ENCODE measurements around the gene TBC1D22A.

TBC1D22A gene

DNA sequence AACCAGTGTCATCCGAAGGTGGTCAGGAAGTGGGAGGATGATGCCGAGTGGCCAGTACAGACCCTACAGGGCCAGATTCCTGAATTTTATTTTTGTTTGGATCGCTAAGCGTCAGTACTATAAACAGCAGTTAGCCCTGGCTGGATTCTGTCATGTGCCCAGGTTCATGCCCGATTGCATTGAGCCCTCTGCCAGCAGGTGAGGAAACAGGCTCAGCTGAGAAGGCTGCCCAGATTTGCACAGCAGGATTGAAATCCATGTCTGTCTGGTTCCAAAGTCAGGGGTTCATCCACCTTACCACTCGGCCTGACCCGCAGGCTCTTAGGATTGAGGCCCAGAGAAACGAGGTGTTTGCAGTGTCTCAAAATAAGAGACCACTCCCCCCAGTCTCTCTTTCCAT lies 9.1 kb upstream of the TBC1D22A start:
- no peak for DNase-seq

DNA sequence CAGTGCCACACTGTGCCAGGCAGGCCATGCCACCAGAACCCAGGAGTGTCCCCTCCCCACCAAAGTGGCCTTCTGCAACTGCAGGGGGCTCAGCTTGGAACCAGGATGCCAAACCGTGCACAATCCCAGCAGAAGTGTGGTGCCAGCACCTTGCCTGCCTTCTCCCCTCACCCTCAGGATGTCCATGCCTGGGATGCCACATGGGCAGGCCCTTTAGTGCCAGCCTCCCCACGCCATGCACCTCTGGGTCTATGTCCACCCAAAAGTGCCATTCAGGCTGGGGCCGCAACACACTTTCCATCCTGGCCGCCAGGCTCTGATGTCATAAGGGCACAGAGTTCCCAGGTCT lies 8.7 kb upstream of the TBC1D22A start:
- no peak for DNase-seq

DNA sequence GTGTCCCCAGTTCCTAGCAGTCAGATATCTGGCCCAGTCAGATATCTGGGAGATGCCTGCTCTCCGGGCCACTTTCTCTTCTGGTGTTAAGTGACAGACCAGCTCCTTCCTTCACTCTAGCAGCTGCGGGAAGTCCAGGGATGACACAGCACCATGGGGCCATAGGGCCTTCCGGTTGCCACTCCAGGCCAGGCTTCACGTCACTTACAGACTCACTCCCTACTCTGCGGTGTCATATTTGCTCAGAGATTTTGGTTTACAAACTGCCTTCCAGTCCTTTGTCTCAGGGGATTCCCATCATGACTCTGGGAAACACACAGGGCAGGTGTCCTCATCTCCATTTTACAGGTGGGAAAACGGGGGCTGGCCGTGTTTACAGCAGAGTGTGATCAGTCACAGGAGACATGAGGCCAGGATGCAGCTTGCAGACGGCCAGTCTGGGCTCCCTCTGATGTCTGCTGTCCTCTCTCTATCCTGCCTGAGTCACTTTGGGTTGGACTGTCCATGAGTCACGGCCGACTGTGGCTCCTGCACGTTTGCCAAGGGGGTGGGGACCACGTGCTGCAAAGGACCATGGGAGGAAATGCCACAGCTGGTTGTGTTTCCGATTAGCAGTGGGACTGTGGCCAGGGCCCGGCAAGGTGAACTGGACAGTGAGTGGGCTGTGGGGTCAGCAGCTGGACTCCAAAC lies 8.2 kb upstream of the TBC1D22A start:
- peak; percentile 89 for DNase-seq

DNA sequence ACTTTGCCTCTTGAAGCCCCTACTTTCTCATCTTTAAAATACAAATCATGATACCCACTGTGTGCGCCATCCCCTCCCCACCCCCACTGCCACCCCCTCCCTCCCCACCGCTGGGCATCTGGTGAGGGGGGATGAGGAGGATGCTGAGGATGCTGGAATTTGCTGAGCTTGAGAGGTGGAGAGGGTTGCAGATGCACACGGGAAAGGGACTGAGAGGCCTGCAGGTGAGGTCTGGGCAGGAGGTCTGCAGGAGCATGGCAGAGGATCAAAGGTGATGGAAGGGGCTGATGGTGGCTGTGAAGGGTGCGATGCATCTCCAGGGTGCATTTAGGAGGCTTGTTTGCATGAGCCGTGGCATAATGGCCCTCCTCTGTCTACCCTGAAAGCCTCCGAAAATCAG lies 7.6 kb upstream of the TBC1D22A start:
- DNase-seq = no peak

DNA sequence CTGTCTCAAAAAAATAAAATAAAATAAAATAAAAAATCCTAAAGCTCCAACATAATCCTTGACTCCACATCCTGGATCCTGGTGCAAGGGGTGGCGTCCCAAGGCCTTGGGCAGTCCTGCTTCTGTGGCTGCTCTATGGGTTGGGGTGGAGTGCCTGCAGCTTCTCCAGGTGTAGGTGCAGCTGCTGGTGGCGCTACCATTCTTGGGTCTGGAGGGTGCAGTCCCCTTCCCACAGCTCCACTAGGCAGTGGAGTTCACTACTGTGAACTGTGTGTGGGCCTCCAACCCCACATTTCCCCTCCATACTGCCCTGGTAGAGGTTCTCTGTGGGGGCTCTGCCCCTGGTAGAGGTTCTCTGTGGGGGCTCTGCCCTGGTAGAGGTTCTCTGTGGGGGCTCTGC lies 6.9 kb upstream of the TBC1D22A start:
- DNase-seq = no peak

DNA sequence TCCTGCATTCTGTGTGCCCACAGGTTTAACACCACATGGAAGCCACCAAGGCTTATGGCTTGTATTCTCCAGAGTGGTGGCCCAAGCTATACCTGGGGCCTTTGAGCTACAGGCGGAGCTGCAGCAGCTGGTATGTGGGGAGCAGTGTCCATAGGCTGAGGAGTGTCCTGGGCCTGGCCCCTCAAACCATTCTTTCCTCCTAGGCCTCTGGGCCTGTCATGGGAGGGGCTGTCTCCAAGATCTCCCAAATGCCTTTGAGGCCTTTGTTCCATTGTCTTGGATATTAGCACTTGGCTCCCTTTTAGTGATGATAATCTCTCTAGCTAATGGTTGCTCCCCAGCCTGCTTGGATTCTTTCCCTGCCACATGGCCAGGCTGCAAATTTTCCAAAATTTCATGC lies 6.4 kb upstream of the TBC1D22A start:
- DNase-seq = no peak

DNA sequence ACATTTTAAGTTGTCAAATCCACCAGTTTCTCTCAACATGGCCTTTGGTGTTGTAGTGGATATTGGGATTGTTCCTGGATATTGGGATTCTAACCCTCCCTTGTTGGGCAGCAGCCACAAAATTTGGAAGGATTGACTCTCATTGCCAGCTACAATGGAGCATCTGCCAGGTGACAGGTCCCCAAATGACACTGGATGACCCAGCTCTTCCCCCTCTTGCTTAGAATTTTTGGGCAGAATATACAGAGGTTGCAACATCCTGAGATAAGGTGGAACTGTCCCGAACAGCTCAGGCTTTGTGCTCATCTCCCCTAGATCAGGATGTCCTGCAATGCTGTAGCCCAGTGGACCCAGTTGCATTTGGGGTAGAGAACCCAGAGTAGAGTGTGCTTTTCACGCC lies 5.3 kb upstream of the TBC1D22A start:
- no peak for DNase-seq

DNA sequence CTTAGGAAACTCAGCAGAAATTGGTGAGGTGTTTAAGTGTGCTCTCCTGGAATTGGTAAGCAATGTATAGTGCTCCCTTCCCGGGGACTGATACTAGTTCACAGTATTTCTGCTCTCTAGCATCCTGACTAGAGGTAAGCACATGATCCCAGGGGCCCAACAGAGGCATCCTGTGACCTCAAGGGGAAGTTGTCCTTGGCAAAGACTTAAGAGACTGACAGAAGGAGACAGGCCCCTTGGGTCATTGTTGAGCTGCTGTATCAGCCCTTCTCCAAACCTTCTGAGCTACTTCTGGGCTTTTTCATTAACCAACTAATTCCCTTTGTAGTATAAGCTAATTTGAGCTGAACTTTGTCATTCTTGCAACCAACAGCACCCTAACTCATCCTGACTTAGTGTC lies 4.3 kb upstream of the TBC1D22A start:
- no peak for DNase-seq

DNA sequence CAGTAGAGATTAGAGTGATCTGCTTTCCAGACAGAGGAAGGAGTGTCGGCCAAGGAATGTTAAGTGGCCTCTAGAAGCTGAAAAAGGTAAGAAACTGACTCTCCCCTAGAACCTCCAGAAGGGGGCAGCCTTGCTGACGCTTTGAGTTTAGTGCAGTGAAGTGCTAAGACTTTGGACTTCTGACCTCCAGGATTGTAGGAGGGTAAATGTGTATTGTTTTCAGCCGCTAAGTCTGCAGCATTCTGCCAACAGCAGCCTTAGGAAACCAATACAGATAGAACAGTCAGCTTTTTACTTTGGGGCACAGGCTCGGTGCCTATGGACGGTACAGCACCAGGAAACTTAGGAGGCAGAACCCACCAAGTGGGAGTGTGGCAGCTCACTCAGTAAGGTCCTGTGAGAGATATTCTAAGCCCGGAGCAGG lies 3.6 kb upstream of the TBC1D22A start:
- peak; percentile 82 for DNase-seq

DNA sequence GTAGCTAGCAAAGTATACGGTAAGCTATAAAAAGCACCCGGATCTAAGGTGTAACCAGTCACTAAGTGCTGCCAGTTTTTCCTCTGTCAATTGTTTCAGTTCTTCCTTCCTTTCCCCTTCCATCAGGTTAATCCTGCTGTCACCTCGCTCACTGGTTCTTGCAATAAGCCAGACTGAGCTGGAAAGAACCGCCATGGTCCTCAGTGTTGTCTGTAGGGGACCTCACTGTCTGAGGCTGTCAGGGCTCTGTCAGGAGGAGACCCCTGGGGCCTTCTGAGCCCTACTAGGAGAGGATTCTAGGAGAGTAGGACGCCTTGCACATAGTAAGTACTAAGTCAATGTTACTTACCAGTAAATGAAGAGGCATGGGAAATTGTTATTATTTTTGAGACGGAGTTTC lies 1.4 kb upstream of the TBC1D22A start:
- DNase-seq = no peak

DNA sequence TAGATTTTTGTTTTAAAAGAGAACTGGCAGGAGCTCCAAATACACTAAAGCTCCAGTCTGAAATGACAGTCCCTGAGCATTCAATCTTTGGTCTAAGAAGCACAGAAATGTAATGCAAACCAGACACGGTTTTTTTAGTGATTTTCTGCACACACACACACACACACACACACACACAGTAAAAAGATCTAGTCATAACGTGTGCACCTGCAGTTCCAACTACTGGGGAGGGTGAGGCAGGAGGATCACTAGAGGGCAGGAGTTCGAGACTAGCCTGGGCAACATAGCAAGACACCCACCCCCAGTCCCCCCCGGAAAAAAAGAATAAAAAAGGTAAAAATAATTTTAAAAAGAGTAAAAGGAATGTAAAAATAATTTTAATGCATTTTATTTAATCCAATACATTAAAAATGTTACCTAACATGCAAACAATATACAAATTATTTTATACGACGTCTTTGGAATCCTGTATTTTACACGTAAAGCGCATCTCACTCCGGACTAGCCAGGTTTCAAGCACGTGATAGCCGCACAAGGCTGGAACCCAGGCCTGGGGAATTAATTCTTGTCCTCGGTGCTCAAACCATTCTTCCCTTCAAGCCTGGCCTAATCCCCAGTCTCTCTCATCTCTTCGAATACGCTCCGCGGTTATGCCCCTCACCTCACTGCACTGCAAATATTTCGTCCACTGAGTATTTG lies 762 bp upstream of the TBC1D22A start:
- DNase-seq = no peak

DNA sequence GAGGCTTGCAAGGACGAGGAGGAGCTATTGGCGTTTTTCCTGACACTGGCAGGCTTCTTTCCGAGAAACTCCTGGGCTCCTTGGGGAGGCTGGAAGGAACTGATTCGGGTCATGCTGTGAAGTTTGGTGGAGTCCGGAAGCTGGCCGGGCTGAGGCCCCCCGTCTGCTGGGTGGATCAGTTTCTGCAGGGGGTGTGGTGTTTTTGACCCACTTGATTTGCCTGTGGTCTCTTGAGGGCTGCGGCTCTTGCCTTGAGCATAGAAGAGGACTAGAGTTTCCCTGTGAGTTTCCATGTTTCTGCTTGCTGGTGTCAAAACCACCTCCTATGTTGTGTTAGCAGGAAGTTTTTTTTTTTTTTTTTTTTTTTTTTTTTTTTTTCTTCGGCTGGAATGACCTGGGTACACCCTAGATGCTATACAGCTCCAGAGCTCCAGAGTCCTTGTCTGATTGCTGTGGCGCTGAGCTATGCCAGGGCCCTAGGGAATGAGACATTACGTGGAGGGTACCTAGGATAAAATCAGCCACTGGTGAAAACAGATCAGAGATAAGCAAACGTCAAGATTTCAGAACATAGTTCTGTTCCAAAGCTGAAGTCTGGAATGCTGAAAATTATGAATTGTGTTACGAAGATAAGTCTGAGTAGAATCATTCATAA lies 728 bp downstream of the TBC1D22A start:
- DNase-seq = peak; percentile 24

DNA sequence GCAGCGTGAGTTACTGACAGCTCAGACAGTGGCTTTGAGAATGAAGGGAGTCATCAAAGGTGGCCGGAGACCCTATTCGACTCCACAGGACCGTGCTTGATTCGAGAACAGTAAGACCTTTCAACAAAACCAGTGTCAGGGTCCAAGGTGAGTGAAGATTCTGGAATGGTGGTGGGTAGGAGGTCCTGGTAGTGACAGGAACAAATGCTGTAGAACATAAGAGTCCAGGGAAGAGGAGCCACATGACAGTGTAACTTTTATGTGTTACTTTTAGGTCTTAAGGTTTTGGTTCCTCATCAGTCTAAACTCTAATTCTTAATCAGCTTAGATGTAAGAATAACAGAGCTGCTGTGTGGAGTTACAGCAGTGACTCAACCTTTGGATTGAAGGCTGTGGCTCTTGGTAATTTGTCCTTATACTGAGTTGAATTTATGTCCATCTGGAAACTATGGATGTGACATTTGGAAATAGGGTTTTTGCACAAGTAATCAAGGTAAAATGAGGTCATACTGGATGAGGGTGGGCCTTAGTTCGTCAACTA lies 1.8 kb downstream of the TBC1D22A start:
- DNase-seq = no peak

DNA sequence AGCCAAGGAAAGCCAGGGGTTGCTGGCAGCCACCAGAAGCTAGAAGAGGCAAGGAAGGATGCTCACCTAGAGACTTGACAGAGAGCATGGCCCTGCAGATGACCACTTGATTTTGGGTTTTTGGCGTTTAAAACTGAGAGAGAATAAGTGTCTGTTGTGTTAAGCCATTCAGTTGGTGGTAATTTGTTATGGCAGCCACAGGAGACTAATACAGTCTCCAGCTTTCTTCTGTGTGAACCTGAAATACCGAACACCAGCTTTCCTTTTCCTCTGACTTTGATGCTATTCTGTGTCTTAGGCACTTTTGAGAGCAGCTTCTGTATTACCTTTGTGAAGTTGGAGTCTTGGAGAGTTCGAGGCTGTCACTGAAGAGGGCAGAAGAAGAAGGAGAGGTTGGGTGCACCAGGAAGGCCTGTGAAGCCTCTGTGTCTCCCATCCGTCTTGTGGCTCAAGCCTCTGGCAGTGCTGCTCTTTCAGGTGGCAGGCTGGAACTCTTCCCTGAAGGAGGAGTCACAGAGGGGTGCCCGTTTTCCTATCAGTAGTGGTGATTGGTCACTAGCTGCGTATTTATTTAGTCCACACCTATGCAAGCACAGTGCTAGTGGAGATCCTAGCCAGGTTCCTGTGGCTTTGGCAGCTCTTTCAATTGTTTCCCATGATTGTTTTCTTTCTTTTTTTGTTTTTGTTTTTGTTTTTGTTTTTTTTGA lies 2.5 kb downstream of the TBC1D22A start:
- DNase-seq = no peak

DNA sequence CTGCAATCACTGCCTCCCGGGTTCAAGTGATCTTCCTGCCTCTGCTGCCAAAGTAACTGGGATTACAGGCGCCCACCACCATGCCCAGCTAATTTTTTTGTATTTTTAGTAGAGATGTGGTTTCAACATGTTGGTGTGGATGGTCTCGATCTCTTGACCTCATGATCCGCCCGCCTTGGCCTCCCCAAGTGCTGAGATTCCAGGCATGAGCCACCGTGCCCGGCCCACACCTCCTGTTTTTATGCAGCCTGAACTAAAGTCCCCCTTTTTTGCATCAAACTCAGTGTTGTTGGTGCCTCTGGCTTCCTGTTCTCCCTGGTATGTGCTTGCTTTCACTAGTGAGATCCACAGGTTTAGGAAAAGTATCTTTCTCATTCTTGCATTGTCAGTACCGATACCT lies 4.2 kb downstream of the TBC1D22A start:
- no peak for DNase-seq

DNA sequence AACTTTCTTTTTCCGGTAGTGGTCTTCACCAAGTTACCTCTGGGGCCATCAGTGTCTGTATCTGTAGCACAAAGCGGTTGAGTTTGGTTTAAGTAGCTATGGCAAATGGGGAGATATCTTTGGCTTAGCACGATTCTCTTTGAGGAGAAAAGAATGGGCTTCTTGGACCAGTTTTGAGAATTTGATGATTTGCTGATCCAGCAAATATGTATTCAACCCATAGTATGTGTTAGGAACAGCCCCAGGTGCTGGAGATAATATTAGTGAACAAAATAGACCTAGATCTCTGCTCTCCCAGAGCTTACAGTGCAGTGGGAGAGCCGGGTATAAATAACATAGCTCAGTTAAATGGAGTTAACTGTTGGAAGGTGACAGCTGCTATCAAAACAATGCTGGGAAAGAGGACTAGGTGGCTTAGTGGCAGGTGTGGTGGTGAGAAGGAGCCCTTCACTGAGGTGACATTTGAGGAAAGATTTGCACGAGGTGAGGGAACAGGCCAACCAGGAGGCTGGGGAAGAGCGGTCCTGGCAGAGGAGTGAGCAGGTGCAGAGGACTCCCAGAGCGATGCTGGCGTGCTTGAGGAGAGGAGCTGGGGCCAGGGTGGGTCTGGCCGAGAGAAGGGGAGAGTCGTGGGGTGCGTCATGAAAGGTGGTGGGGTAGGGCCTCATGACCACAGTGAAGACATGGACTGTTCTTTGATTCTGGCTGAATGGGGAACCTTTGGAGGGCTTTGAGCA lies 5.0 kb downstream of the TBC1D22A start:
- DNase-seq = no peak

DNA sequence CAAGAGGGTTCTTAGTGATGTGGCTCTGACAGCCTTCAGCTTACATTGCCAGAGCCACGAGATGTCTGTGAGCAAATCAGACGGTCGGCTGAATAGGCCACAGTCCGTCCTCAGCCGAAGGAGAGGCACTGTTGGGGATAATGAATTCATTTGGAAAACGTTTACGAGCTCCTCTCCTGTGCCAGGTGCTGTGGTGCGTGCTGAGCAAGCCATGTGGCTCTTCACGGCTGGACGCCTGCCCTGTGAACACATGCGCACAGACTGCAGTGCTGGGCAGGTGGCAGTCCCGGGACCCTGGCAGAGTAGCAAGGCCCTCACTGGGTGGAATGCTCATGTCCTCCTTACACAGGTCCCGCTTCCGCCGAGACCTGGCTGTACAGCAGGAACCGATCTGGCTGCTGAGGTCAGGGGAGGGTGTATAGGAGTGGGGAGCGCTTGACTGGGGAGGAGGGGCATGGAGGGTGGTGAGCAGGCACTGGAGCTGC lies 6.8 kb downstream of the TBC1D22A start:
- no peak for DNase-seq

DNA sequence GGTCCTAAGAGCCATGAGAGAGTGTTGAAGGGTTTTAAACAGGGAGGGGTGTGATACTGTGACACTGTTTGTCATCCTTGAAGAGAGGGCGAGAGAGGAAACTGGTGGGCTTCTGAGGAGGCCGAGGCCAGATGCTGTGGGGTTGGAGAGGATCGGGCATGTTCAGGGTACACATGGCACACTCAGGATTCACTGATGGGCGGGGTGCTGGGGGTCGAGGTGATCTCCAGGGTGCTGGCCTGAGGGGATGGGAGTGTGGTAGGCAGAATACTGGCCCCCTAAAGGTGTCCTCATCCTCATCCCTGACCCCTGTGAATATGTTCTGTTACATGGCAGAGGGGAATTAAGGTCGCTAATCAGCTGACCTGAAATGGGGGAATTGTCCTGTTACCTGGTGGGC lies 7.3 kb downstream of the TBC1D22A start:
- no peak for DNase-seq

DNA sequence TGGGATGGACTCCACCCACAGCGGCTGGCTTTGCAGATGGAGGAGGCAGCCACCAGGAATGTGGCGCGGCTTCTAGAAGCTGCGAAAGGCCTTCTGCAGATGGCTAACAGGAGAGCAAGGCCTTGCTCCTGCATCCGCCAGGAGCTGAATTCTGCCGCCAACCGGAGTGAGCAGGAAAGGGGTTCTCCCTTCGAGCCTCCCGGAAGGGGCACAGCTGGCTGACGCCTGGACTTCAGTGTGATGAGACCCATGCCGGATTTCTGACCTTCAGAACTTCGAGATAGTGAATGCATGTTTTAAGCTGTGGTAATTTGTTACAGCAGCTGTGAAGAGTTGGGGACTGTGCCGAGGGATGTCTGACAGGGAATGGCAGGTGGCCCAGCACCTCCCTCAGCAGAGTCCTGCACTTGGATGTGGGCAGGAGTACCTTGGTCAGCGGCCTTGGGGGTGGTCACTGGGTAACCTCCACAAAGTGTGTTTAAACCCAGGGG lies 7.7 kb downstream of the TBC1D22A start:
- no peak for DNase-seq

DNA sequence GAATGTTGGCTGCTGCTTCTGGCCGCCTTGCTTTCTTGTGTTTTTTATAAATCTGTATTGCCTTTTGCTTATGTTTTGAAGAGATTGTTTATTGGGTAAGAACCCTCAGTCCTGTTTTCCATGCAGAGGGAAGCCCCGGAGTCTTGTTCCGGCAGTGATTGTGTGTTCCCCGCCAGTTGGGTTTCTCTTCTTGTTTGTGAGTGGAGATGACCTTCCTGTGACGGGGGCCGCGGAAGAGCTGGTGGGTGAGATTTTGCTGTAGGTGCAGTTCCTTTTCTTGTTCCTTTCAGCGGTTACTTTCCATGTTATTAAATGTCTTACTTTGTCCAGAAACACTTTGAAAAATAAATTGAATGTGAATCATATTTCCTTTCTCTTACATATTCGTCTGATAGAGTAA lies 8.3 kb downstream of the TBC1D22A start:
- no peak for DNase-seq

DNA sequence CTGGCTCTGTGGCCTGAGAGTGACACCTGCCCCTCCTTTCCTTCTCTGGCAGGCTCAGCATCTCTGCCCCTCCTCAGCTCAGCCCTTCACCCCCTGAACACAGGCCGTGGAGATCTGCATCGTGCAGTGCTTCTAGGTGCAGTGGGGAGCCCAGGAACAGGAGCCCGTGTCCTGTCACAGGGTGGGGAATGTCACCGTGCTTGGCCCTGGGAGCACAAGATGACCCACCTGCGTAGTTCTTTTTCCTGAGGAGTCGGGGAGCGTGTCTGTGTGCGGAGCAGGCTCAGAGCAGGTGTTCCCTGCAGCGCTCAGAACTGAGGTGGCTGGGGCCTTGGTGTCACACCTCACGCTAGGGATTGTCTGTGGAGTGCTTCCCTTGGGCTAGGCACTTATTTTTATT lies 10.6 kb downstream of the TBC1D22A start:
- no peak for DNase-seq

DNA sequence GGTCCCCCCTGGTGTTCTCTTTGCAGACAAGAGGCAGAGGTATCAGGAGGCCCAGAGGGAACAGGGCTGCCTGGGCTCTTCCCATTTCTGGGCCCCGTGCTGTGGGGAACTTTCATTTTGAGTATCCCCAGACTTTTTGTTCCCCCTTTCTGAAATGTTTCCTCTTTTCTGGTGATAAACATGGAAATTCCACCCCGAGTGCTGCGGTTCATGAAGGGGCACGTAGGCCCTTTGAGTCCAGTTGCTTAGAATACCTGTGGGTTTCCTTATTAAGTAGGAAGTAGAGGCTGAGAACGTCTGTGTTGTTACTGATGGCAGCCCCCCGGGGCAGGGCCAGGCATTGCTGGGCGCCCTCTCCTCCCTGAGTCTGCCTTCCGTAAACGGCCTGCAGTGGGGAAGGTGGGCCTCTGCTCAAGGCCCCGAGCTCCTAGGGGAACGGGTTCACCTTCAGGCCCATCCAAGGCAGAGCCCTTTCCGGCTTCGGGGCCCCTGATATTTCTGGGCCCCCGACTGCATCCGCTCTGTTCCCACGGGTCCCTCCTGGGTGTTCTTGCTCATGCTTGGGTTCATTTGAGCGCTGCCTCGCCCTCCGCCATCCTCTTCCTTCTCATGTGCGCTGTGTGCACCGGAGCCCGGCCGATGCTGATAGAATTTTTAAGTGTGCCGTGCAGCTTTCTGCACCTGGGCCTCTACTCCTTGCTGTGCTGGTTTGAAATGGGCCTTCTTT lies 12.0 kb downstream of the TBC1D22A start:
- no peak for DNase-seq
